CD4-positive, alpha-beta T cell (primary cell): ENCODE data around the gene MYCBP2. TPM values are rescaled to one million over a fixed set of nuclear protein-coding genes. Genes with fewer than 3 reads are reported as not detected.

Experiments used
- ATAC-seq: fragments of 200-7000 bp; cut with Tn5 transposase; one replicate; pipeline ENCODE4 v1.10.0; 2022; ENCODE audit warnings: mild to moderate bottlenecking; ENCODE audit not compliant: poor library complexity
- CTCF ChIA-PET: fragments of 350-600 bp; sonication (Branson Sonifier 250); formaldehyde crosslinking; loops from one replicate; lab custom pipeline; 2021; ENCODE audit warnings: antibody characterized with exemption, inconsistent platforms; lab: Charles Lee
- POLR2A ChIA-PET: fragments of 350-600 bp; sonication (Branson Sonifier 250); formaldehyde crosslinking; loops from one replicate; lab custom pipeline; 2021; ENCODE audit warnings: antibody characterized with exemption, inconsistent platforms; lab: Charles Lee
- DNase-seq, 14 experiments: peaks; one replicate each; pipeline ENCODE4 v3.0.0-alpha.2; 2013 to 2020; ENCODE audit warnings: mixed read lengths in 2 of 14
- H3K27ac ChIP-seq, 2 donors: one replicate each; pipeline versions ENCODE4 v1.5.1 to v1.7.0; 2013; ENCODE audit warnings: low read length in 2 of 2, low read depth in 1 of 2, mild to moderate bottlenecking in 1 of 2
- H3K27me3 ChIP-seq, 2 experiments: 1 replicate in 1 of 2; 2 replicates in 1 of 2; pipeline versions ENCODE4 v1.6.1 to v1.7.0; 2013; ENCODE audit warnings: low read length in 2 of 2, control low read depth in 1 of 2, mild to moderate bottlenecking in 1 of 2, moderate library complexity in 1 of 2; ENCODE audit not compliant: insufficient read depth in 2 of 2, control insufficient read depth in 1 of 2
- H3K36me3 ChIP-seq: one replicate; pipeline ENCODE4 v1.6.1; 2013; ENCODE audit warnings: low read length, control low read depth; ENCODE audit not compliant: insufficient read depth
- H3K4me1 ChIP-seq: one replicate; pipeline ENCODE4 v1.6.1; 2013; ENCODE audit warnings: low read length, control low read depth; ENCODE audit not compliant: insufficient read depth
- H3K4me3 ChIP-seq: one replicate; pipeline ENCODE4 v1.5.1; 2013; ENCODE audit warnings: mild to moderate bottlenecking, low read length, moderate library complexity
- H3K9me3 ChIP-seq, 2 experiments: 1 replicate in 1 of 2; 2 replicates in 1 of 2; pipeline versions ENCODE4 v1.6.1 to v1.7.0; 2013; ENCODE audit warnings: low read length in 2 of 2, mild to moderate bottlenecking in 2 of 2, control low read depth in 1 of 2, moderate library complexity in 1 of 2; ENCODE audit not compliant: control insufficient read depth in 1 of 2, insufficient read depth in 1 of 2
- H3K27ac Mint-ChIP-seq: one replicate; pipeline ENCODE4 v1.8.0; 2020; ENCODE audit warnings: mixed read lengths
- H3K27me3 Mint-ChIP-seq: one replicate; pipeline ENCODE4 v1.8.0; 2021; ENCODE audit warnings: mixed read lengths
- H3K36me3 Mint-ChIP-seq: one replicate; pipeline ENCODE4 v1.8.0; 2021; ENCODE audit warnings: low read depth, mixed read lengths
- H3K4me1 Mint-ChIP-seq: one replicate; pipeline ENCODE4 v1.8.0; 2021; ENCODE audit warnings: low read depth, mixed read lengths
- H3K4me3 Mint-ChIP-seq: one replicate; pipeline ENCODE4 v1.8.0; 2020; ENCODE audit warnings: mild to moderate bottlenecking, mixed read lengths
- H3K9me3 Mint-ChIP-seq: one replicate; pipeline ENCODE4 v1.8.0; 2020; ENCODE audit warnings: mixed read lengths
- intact Hi-C, 2 experiments: fragments of 100-400 bp; cut with DNase I in 1 of 2; cut with micrococcal nuclease in 1 of 2; formaldehyde crosslinking; loops; one replicate each; pipeline versions ENCODE4 v1.15.1 to v1.9.0; 2023 to 2025; cut with DNase I, micrococcal nuclease
- total RNA-seq, 174 experiments: library from RNA in 2 of 174; stranded (reverse) in 2 of 174; gene quantifications; one replicate each; pipeline ENCODE4 v1.2.3 and lab custom pipeline; 2021 to 2026
- TF ChIP-seq, protein P1 (sequence below): fragments of 200-600 bp; IDR thresholded peaks from one replicate; pipeline ENCODE4 v1.8.0; 2022; ENCODE audit warnings: antibody characterized with exemption, mild to moderate bottlenecking

MYCBP2 gene
- total RNA-seq, 2 experiments from 2014 or later = 116 to 119 TPM

GRCh38 chr13:77372275-77372674 is 45.4 kb upstream of the MYCBP2 start:
- H3K27ac ChIP-seq = no peak overlapping the region
- intact Hi-C loops = no loop called here
- no peak for ATAC-seq
- H3K36me3 ChIP-seq = no peaks in the 10 kb centered on the region
- no peaks in the 10 kb centered on the region for H3K27me3 ChIP-seq
- Mint-ChIP-seq H3K4me1 (no peaks in the 10 kb centered on the region), H3K9me3 (no peaks in the 10 kb centered on the region), H3K27ac (no peak overlapping the region), H3K36me3 (no peaks in the 10 kb centered on the region), H3K27me3 (no peaks in the 10 kb centered on the region), H3K4me3 (no peak overlapping the region)
- POLR2A ChIA-PET = no interaction called here
- H3K4me1 ChIP-seq = no peaks in the 10 kb centered on the region
- no peaks in the 10 kb centered on the region for H3K9me3 ChIP-seq
- TF ChIP-seq, protein P1, sequence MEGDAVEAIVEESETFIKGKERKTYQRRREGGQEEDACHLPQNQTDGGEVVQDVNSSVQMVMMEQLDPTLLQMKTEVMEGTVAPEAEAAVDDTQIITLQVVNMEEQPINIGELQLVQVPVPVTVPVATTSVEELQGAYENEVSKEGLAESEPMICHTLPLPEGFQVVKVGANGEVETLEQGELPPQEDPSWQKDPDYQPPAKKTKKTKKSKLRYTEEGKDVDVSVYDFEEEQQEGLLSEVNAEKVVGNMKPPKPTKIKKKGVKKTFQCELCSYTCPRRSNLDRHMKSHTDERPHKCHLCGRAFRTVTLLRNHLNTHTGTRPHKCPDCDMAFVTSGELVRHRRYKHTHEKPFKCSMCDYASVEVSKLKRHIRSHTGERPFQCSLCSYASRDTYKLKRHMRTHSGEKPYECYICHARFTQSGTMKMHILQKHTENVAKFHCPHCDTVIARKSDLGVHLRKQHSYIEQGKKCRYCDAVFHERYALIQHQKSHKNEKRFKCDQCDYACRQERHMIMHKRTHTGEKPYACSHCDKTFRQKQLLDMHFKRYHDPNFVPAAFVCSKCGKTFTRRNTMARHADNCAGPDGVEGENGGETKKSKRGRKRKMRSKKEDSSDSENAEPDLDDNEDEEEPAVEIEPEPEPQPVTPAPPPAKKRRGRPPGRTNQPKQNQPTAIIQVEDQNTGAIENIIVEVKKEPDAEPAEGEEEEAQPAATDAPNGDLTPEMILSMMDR = no peak
- CTCF ChIA-PET = interaction anchor here (0.9 kb wide), 1 partner anchor 107 kb away, joined by 3 read pairs; no protein-coding TSS in a partner anchor
- no peak for DNase-seq
- H3K4me3 ChIP-seq = no peak overlapping the region

- TF ChIP-seq, protein P1 = no peak
- no peaks in the 10 kb centered on the region for H3K9me3 ChIP-seq
- ATAC-seq = no peak
- no peaks in the 10 kb centered on the region for H3K27me3 ChIP-seq
- H3K27ac ChIP-seq = no peak overlapping the region
- DNase-seq = no peak
- intact Hi-C loops = no loop called here
- H3K27me3 Mint-ChIP-seq = no peaks in the 10 kb centered on the region
- H3K4me3 Mint-ChIP-seq = no peak overlapping the region
- no peaks in the 10 kb centered on the region for H3K9me3 Mint-ChIP-seq
- no peaks in the 10 kb centered on the region for H3K36me3 ChIP-seq
- H3K27ac Mint-ChIP-seq = no peak overlapping the region
- H3K4me1 ChIP-seq = no peaks in the 10 kb centered on the region
- H3K36me3 Mint-ChIP-seq = no peaks in the 10 kb centered on the region
- ChIA-PET CTCF (no interaction called here), POLR2A (interaction anchor here (0.7 kb wide), 1 partner anchor 35 kb away, joined by 3 read pairs; no protein-coding TSS in a partner anchor)
- H3K4me3 ChIP-seq = no peak overlapping the region
- no peaks in the 10 kb centered on the region for H3K4me1 Mint-ChIP-seq
These were observed 44.0 kb upstream of the MYCBP2 start for GRCh38 chr13:77370888-77371287.

- H3K4me1 Mint-ChIP-seq = no peaks in the 10 kb centered on the region
- TF ChIP-seq, protein P1 = no peak
These were observed 35.3 kb upstream of the MYCBP2 start for GRCh38 chr13:77362166-77362565.

More at GRCh38 chr13:77362166-77362565, 35.3 kb upstream of the MYCBP2 start:
- Mint-ChIP-seq H3K4me3 (no peak overlapping the region), H3K27me3 (no peaks in the 10 kb centered on the region), H3K27ac (no peak overlapping the region), H3K9me3 (no peaks in the 10 kb centered on the region), H3K36me3 (no peaks in the 10 kb centered on the region)
- ChIA-PET CTCF (no interaction called here), POLR2A (no interaction called here)
- H3K27ac ChIP-seq = no peak overlapping the region
- no peaks in the 10 kb centered on the region for H3K27me3 ChIP-seq
- DNase-seq = no peak
- no peak for ATAC-seq
- no peak overlapping the region for H3K4me3 ChIP-seq
- H3K9me3 ChIP-seq = no peaks in the 10 kb centered on the region
- H3K4me1 ChIP-seq = no peaks in the 10 kb centered on the region
- intact Hi-C loops = no loop called here
- H3K36me3 ChIP-seq = no peaks in the 10 kb centered on the region
